Germinal center (tissue), 1 donor: ENCODE data around the gene COMMD10.

Source experiments
- DNase-seq: peaks from one replicate; pipeline ENCODE4 v3.0.0; 2012; ENCODE audit warnings: mixed read lengths, low spot score

The COMMD10 gene

GRCh38 chr5:116225281-116225922, 140.6 kb downstream of the COMMD10 start:
- no peak for DNase-seq

- no peak for DNase-seq
Observed at GRCh38 chr5:116229131-116229689, 144.4 kb downstream of the COMMD10 start.

DNA sequence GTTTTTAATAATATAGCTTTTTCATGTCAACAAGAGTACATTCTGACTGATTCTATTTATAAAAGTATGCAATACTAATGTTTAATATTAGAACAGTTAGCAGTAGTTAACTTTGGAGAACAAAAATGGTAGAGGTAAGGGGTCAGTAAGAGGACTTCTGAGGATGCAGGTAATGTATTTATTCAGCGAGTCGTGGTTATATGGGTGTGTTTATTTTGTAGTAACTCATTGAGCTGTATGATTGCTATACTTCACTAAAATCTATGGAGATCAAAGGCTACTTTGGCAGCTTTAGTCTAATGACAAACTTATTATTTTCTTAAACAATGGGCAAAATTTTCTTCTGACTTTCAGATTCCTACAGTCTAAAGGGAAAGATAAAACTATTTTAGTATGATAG, 146.5 kb downstream of the COMMD10 start:
- DNase-seq = no peak

DNA sequence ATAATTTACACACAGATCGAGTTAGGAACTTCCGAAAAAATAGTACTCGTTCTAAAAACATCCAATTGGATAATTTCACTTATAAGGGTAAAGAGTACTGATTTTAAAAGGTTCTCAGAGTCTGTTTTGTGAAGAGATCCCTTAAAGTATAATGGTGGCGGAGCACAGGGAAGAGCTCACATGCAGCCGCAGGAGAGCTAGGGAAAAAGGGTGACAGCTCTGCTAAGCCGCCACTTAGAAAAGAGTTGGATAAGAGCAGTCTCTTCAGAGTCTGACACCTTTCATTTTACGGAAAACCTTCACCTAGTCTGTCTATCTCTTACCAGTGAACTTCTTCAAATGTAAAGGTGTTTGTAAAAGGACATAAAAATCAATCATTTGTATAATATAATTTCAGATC, 149.9 kb downstream of the COMMD10 start:
- DNase-seq = no peak

DNA sequence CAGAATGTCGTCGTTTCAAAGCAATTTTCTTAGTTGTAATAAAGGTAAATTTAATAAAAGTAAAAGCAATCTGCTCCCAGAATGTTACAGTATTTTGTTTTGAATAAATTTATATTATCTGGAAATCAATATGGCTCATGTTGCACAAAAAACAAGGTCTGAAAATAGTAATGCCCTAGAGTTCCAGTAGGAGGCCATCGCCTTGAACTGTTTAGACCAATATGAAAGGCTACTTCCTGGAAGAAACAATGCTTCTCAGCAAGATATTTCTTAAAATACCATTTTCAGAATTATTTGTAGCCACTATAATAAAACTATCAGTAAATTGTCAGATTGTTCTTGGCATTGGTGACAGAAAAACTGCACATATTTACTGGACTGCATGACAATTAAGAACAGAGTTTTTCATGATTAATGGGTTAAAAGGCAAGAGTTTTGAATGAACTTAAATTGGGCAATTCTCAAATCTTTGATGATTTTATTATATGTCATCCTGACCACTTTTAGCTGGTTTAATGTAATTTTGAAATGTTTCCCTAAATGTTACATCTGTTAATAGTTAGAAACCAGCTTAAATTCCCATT, 153.2 kb downstream of the COMMD10 start:
- no peak for DNase-seq

DNA sequence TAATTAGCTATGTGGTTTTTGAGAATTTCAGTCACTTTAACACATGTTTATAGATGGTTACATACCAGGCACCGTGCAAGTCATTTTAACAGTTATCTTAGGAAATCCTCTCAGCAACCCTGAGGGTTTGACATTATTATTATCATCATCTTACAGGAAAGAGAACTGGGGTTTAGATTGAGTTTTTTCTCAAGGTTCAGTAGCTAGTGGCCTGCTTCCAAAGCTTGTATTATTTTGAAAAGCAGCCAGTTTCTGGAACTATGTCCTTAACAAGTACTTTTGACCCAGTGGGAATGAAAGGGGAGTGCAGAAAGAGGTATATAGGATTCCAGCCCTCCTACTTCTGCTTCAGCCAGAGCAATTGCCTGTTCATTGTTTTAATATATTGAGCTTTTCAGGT, 157.5 kb downstream of the COMMD10 start:
- no peak for DNase-seq

GRCh38 chr5:116248432-116248831, 163.6 kb downstream of the COMMD10 start:
- DNase-seq = no peak

DNA sequence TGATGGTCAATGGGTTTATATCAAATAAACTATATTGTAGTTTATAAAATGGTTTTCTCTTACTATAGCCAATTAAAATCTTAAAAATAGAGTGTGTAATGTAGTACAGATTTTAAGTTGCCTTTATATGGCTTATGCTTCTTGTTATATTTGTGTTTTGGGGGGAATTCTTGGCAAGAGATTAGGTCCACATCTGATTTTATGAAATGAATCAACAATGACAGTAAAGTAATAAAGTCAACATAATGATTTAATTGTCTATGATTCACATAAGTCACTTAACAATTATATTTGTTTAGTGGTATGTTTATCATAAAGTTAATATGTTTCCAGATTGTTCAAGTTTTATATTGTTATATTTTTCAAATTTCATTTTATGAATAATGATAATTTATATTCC, 164.8 kb downstream of the COMMD10 start:
- no peak for DNase-seq

DNA sequence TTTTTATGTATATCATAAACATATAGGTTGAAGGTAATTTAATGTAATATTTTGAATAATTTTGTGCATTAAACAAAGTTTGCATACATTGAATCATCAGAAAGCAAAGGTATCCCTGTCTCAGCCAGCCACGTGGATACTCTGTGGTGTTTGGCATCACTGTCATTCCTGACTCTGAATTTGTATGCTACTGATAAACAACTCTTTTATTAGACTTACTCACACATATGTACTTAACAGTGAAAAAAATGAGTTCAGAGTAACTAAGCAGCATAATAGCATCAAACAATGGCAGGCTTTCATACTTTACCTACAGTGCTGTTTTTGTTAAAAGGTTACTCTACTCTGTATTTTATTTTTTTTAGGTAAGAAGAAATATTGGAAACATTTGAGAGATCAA, 171.9 kb downstream of the COMMD10 start:
- no peak for DNase-seq

DNA sequence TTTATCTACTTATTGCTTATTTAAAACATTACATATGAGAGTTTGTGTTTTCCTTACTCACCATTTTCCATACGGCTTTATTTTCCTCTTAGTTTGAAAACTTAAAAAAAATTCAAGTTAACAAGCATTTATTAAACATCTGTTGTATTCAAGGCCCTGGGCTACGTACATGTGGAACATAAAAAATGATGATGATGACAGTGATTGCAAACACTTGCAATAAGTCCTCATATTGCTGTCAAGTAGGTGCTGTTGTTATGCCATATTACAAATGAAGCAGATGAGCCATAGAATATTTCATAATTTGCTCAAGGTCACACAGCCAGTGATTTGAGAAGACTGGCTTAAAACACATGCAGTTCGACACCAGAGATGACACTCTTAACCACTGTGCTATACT, 180.6 kb downstream of the COMMD10 start:
- no peak for DNase-seq

DNA sequence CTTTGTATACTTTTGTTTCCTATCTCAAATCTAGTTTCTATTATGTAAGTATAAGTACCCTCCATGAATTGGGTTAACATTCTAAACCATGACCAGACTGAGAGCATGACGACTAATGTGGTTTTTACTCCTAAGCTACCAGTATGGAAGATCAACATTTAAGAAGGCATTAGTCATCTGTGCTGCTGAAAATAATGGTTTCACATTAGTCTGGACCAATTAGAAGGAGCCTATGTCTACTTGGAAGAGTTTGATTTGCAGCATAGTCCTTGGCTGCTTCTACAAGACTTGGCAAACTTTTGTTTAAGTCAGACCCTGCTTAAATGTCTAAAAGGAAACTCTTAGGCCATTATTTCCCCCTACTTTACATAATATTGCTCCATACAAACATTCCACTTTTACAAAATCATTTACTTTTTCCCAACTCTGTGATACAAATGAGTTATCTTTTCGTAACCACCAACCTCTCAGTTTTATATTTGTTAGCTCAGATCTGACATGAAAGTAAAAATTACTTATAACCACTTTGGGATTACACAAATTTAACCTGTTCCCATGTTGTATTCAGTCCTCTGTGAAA, 186.7 kb downstream of the COMMD10 start:
- no peak for DNase-seq

GRCh38 chr5:116272281-116272941, 187.6 kb downstream of the COMMD10 start:
- DNase-seq = no peak

GRCh38 chr5:116273448-116274242, 188.8 kb downstream of the COMMD10 start:
- no peak for DNase-seq

GRCh38 chr5:116274251-116274650, 189.4 kb downstream of the COMMD10 start:
- DNase-seq = no peak

GRCh38 chr5:116275282-116275681, 190.5 kb downstream of the COMMD10 start:
- no peak for DNase-seq

DNA sequence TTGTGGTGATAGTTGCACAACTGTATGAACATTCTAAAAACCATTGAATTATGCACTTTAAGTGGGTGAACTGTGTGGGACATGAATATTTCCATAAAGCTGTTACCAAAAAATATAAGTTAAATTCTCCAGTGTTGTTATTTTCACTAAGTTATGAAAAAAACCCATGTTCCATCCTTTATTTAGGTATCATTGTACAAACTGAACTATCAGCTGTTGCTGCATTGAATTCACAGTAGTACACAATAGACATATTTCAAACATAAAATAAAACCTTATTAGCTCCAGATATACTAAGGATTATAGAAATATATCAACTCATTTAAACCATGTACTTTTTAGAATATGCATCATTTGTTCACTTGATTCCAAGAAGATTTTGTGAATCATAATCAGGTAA, 192.1 kb downstream of the COMMD10 start:
- DNase-seq = no peak

- no peak for DNase-seq
Observed at GRCh38 chr5:116280149-116280803, 195.5 kb downstream of the COMMD10 start.

GRCh38 chr5:116281309-116281708, 196.5 kb downstream of the COMMD10 start:
- DNase-seq = no peak

- DNase-seq = no peak
Observed at GRCh38 chr5:116288524-116288923, 203.7 kb downstream of the COMMD10 start.

- DNase-seq = no peak
Observed at GRCh38 chr5:116289276-116289675, 204.5 kb downstream of the COMMD10 start.

DNA sequence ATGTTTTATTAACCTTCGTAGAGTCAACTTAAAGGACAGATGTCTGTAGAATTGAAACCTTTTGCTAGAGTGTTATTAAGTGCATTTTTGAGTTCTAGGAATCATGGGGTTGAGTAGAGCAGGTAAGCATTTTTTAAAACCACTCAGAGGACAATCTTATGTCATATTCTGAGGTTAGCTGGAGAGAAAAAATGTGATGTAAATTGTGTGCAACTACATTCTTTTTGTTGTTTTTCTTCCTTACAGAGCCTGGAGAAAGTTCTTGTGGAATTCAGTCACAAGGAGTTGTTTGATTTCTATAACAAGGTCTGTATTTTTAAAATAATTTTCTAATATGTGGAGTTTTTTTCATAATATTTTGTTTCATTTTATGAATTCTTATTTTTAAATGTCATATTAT, 206.4 kb downstream of the COMMD10 start:
- DNase-seq = no peak

DNA sequence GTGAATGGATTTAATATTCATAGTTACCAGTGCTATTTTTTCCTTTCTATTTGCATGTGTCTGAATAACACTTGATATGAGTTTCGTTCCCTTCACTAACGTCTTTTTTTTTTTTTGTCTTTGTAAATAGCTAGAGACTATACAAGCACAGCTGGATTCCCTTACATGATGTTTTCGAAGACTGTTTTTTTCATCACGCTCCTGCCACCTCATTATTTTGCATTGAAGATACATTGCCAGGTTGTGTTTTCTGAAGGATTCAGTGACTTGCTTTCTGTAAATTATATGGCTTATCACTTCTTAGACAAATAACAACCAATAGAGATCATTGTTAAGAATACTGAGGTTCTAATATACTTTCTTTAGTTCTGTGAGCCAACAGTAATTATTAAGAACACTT, 207.5 kb downstream of the COMMD10 start:
- no peak for DNase-seq
